Upper lobe of left lung (tissue), 4 donors: ENCODE data around the gene TTC23L.

Experiments used
- EP300 ChIP-seq, 4 donors: sonication (generic); formaldehyde crosslinking; IDR thresholded peaks; one replicate each; pipeline ENCODE4 v1.5.1; 2017; ENCODE audit warnings: antibody characterized with exemption in 4 of 4, control low read depth in 2 of 4
- POLR2A ChIP-seq, 4 donors: fragments of 450-650 bp; IDR thresholded peaks; one replicate each; pipeline ENCODE4 v1.5.1; 2016 to 2017; ENCODE audit warnings: antibody characterized with exemption in 4 of 4, mild to moderate bottlenecking in 2 of 4
- POLR2AphosphoS5 ChIP-seq, 2 donors: sonication (generic); formaldehyde crosslinking; IDR thresholded peaks; one replicate each; pipeline ENCODE4 v1.5.1; 2017; ENCODE audit warnings: antibody characterized with exemption in 2 of 2
- TF ChIP-seq, protein P1 (sequence below), 6 experiments: fragments of 450-650 bp in 4 of 6; fragments of 200-600 bp in 2 of 6; sonication (generic) in 2 of 6; IDR thresholded peaks; one replicate each; pipeline ENCODE4 v1.5.1; 2016 to 2019; ENCODE audit warnings: antibody characterized with exemption in 6 of 6

DNA sequence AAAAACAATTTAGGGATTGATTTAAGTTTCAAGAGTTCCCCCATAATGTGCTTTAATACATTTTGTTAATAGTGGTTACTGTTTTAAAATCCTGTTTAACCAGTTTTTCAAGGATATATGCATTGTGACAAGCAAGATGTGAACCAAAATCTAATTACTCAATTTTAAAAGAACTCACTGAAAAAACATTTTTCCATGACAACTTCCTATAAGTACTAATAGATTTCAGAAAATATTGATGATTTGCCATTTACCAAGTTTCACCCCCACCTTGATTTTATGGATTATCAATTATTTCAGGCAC, 85.5 kb downstream of the TTC23L start:
- TF ChIP-seq, protein P1, sequence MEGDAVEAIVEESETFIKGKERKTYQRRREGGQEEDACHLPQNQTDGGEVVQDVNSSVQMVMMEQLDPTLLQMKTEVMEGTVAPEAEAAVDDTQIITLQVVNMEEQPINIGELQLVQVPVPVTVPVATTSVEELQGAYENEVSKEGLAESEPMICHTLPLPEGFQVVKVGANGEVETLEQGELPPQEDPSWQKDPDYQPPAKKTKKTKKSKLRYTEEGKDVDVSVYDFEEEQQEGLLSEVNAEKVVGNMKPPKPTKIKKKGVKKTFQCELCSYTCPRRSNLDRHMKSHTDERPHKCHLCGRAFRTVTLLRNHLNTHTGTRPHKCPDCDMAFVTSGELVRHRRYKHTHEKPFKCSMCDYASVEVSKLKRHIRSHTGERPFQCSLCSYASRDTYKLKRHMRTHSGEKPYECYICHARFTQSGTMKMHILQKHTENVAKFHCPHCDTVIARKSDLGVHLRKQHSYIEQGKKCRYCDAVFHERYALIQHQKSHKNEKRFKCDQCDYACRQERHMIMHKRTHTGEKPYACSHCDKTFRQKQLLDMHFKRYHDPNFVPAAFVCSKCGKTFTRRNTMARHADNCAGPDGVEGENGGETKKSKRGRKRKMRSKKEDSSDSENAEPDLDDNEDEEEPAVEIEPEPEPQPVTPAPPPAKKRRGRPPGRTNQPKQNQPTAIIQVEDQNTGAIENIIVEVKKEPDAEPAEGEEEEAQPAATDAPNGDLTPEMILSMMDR (IDR thresholded peaks at IDR 0.05), result no peak
- TF ChIP-seq POLR2AphosphoS5 (IDR thresholded peaks at IDR 0.05), result no peak
- no peak for TF ChIP-seq POLR2A (IDR thresholded peaks at IDR 0.05)
- TF ChIP-seq EP300 (IDR thresholded peaks at IDR 0.05), result no peak
